HG02678 (cell line): ENCODE results near the gene DCAF7.
A peak's percentile ranks its signal among the peaks of the same experiment; 100 is the strongest.

Source experiments
- ATAC-seq: cut with Tn5 transposase; IDR thresholded peaks from one replicate; pipeline ENCODE4 v1.9.1; 2021; ENCODE audit warnings: mild to moderate bottlenecking, moderate library complexity; ENCODE audit not compliant: unreplicated experiment

DCAF7 gene

GRCh38 chr17:63543822-63544420, 6.4 kb upstream of the DCAF7 start:
- ATAC-seq = no peak

GRCh38 chr17:63544467-63545301, 5.6 kb upstream of the DCAF7 start:
- ATAC-seq = no peak

GRCh38 chr17:63546308-63547082, 3.8 kb upstream of the DCAF7 start:
- ATAC-seq = no peak

GRCh38 chr17:63547083-63547523, 3.2 kb upstream of the DCAF7 start:
- no peak for ATAC-seq

GRCh38 chr17:63549289-63549945, 860 bp upstream of the DCAF7 start:
- ATAC-seq = peak; percentile 11

GRCh38 chr17:63550817-63551639, 751 bp downstream of the DCAF7 start:
- ATAC-seq = no peak

GRCh38 chr17:63552211-63552610, 1.9 kb downstream of the DCAF7 start:
- no peak for ATAC-seq

GRCh38 chr17:63555500-63556156, 5.4 kb downstream of the DCAF7 start:
- no peak for ATAC-seq

- no peak for ATAC-seq
These were observed 7.1 kb downstream of the DCAF7 start for GRCh38 chr17:63557416-63557815.

GRCh38 chr17:63558441-63558840, 8.2 kb downstream of the DCAF7 start:
- no peak for ATAC-seq

- no peak for ATAC-seq
These were observed 11.5 kb downstream of the DCAF7 start for GRCh38 chr17:63561819-63562218.

- no peak for ATAC-seq
These were observed 13.1 kb downstream of the DCAF7 start for GRCh38 chr17:63563339-63563738.

GRCh38 chr17:63564562-63564961, 14.3 kb downstream of the DCAF7 start:
- no peak for ATAC-seq

- no peak for ATAC-seq
These were observed 17.0 kb downstream of the DCAF7 start for GRCh38 chr17:63567229-63567628.

GRCh38 chr17:63568563-63568962, 18.3 kb downstream of the DCAF7 start:
- no peak for ATAC-seq

GRCh38 chr17:63571632-63572310, 21.5 kb downstream of the DCAF7 start:
- ATAC-seq = no peak

GRCh38 chr17:63573634-63574033, 23.4 kb downstream of the DCAF7 start:
- no peak for ATAC-seq

- no peak for ATAC-seq
These were observed 27.9 kb downstream of the DCAF7 start for GRCh38 chr17:63578027-63578768.

- ATAC-seq = no peak
These were observed 28.5 kb downstream of the DCAF7 start for GRCh38 chr17:63578769-63579111.
